ENCODE measurements around the gene BMERB1. TPM values are rescaled to one million over a fixed set of nuclear protein-coding genes. Genes with fewer than 3 reads are reported as not detected.

BMERB1 gene
- total RNA-seq, 1 experiment from 2014 or later = 29.1 TPM

Other genes with a start within 250 kb of the BMERB1 start
- 3.2 and 15.1 TPM in 2 replicates for gene NPIPA5, start 56.3 kb upstream of the BMERB1 start, total RNA-seq (2014; rRNA removed; shearing (Covaris generic))
- 0.29 TPM in 1 of 2 replicates, not detected in the other for gene MPV17L, start 38.8 kb upstream of the BMERB1 start, total RNA-seq (2014; rRNA removed; shearing (Covaris generic))
- gene MARF1, start 208.6 kb downstream of the BMERB1 start, total RNA-seq (2014; rRNA removed; shearing (Covaris generic)) = 3.6 and 5.8 TPM in 2 replicates
- 61.8 and 94.0 TPM in 2 replicates for gene NDE1, start 215.7 kb downstream of the BMERB1 start, total RNA-seq (2014; rRNA removed; shearing (Covaris generic))

Measured in SJSA1 (cell line).